ENCODE data around the gene ZC2HC1C.

GRCh38 chr14:75088153-75088552 lies 18.7 kb downstream of the ZC2HC1C start:
- TF ChIP-seq CTCF (IDR thresholded peaks at IDR 0.05; ENCODE audit: poor library complexity) (no peak), EZH2 (IDR thresholded peaks at IDR 0.05; ENCODE audit: borderline replicate concordance) (no peak)

Measured in hepatocyte (in vitro differentiated cells).